Glomerular visceral epithelial cell (primary cell): ENCODE data around the gene ARHGAP9.
"Not testable (repeated sequence)": the region's sequence is repeated elsewhere in the genome, so short reads cannot be mapped to it uniquely, and the experiment has no call there.

Experiments used
- DNase-seq: peaks from one replicate; pipeline ENCODE4 v3.0.0-alpha.2; 2016; ENCODE audit errors: extremely low spot score

The ARHGAP9 gene

GRCh38 chr12:57456737-57457490, 22.8 kb downstream of the ARHGAP9 start:
- DNase-seq = no peak

GRCh38 chr12:57456145-57456700, 23.4 kb downstream of the ARHGAP9 start:
- peak; percentile 45 for DNase-seq

- DNase-seq = no peak
These were observed 24.1 kb downstream of the ARHGAP9 start for GRCh38 chr12:57455374-57456144.

- peak; percentile 53 for DNase-seq
These were observed 24.9 kb downstream of the ARHGAP9 start, which contains the start of gene INHBE for GRCh38 chr12:57454566-57455373. Gene INHBE (plus strand): TSS chr12:57455307. CDS start chr12:57455537, 230 bp downstream.

DNA sequence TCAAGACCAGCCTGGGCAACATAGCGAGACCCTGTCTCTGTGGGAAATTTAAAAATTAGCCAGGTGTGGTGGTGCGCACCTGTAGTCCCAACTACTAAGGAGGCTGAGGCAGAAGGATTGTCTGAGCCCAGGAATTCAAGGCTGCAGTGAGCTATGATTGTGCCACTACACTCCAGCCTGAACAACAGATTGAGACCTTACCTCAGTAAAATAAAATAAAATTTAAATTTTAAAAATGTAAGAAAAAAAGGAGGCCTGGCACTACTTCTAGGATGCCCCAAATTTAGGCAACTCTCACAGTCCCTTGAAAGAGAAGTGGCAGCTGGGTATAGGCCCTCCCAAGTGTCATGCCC, 25.5 kb downstream of the ARHGAP9 start:
- DNase-seq = no peak

GRCh38 chr12:57452937-57453509, 26.6 kb downstream of the ARHGAP9 start:
- DNase-seq = peak; percentile 75

- peak; percentile 60 for DNase-seq
These were observed 27.3 kb downstream of the ARHGAP9 start for GRCh38 chr12:57452181-57452936.

- DNase-seq = no peak
These were observed 28.4 kb downstream of the ARHGAP9 start for GRCh38 chr12:57451233-57451778.

GRCh38 chr12:57450057-57450456, 29.6 kb downstream of the ARHGAP9 start:
- no peak for DNase-seq

DNA sequence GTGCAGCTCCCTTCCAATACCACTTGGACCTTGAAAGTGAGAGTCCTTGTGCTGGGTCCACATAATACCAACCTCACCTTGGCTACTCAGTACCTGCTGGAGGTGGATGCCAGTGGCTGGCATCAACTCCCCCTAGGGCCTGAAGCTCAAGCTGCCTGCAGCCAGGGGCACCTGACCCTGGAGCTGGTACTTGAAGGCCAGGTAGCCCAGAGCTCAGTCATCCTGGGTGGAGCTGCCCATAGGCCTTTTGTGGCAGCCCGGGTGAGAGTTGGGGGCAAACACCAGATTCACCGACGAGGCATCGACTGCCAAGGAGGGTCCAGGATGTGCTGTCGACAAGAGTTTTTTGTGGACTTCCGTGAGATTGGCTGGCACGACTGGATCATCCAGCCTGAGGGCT, 30.3 kb downstream of the ARHGAP9 start:
- DNase-seq = no peak

GRCh38 chr12:57448669-57449068, 31.0 kb downstream of the ARHGAP9 start:
- no peak for DNase-seq

- no peak for DNase-seq
These were observed 33.2 kb downstream of the ARHGAP9 start for GRCh38 chr12:57446292-57446960.

- no peak for DNase-seq
These were observed 34.9 kb downstream of the ARHGAP9 start for GRCh38 chr12:57444744-57445143.

- not testable (repeated sequence) for DNase-seq
These were observed 35.3 kb downstream of the ARHGAP9 start for GRCh38 chr12:57444337-57444736.

GRCh38 chr12:57441846-57442427, 37.7 kb downstream of the ARHGAP9 start:
- DNase-seq = no peak

DNA sequence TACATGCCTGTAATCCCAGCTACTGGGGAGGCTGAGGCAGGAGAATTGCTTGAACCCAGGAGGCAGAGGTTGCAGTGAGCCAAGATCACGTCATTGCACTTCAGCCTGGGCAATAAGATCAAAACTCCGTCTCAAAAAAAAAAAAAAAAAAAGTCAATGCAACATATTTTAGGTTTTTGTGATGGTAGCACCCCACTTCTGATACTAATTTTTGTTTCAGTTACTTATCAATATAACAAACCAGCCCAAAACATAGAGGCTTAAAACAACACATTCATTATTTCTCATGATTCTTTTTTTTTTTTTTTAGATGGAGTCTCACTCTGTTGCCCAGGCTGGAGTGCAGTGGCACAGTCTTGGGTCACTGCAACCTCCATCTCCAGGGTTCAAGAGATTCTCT, 38.3 kb downstream of the ARHGAP9 start:
- not testable (repeated sequence) for DNase-seq

- no peak for DNase-seq
These were observed 39.9 kb downstream of the ARHGAP9 start for GRCh38 chr12:57439762-57440266.

GRCh38 chr12:57438400-57438799, 41.3 kb downstream of the ARHGAP9 start:
- no peak for DNase-seq

GRCh38 chr12:57435293-57435692, 44.4 kb downstream of the ARHGAP9 start:
- DNase-seq = no peak
